EL (cell line): ENCODE results near the gene AGTRAP.

Source experiments
- DNase-seq: peaks from one replicate; pipeline ENCODE4 v3.0.0-alpha.2; 2016

Gene AGTRAP

GRCh38 chr1:11735854-11736745 lies at the start of gene AGTRAP:
Gene AGTRAP (plus strand): TSS chr1:11736136. CDS start chr1:11736209, 73 bp downstream.
- DNase-seq, result peak; percentile 90

- no peak for DNase-seq
Measured at GRCh38 chr1:11688506-11688905, 47.4 kb upstream of the AGTRAP start.

GRCh38 chr1:11690397-11691301 lies 45.3 kb upstream of the AGTRAP start:
- no peak for DNase-seq

GRCh38 chr1:11691302-11691914 lies 44.5 kb upstream of the AGTRAP start, which contains the start of gene DRAXIN:
Gene DRAXIN (plus strand): TSS chr1:11691710. CDS start chr1:11706259, 14,549 bp downstream.
- no peak for DNase-seq

GRCh38 chr1:11691928-11692711 lies 43.8 kb upstream of the AGTRAP start:
- no peak for DNase-seq

GRCh38 chr1:11693024-11693590 lies 42.8 kb upstream of the AGTRAP start:
- DNase-seq, result peak; percentile 90

- DNase-seq, result no peak
Measured at GRCh38 chr1:11693917-11694316, 42.0 kb upstream of the AGTRAP start.

- DNase-seq, result no peak
Measured at GRCh38 chr1:11695861-11696260, 40.1 kb upstream of the AGTRAP start.

GRCh38 chr1:11697188-11697892 lies 38.6 kb upstream of the AGTRAP start:
- DNase-seq, result no peak

- DNase-seq, result no peak
Measured at GRCh38 chr1:11697893-11698210, 38.1 kb upstream of the AGTRAP start.

- DNase-seq, result no peak
Measured at GRCh38 chr1:11700601-11701467, 35.1 kb upstream of the AGTRAP start.

- no peak for DNase-seq
Measured at GRCh38 chr1:11701551-11701961, 34.4 kb upstream of the AGTRAP start.

GRCh38 chr1:11701981-11702803 lies 33.7 kb upstream of the AGTRAP start:
- DNase-seq, result no peak

GRCh38 chr1:11703357-11704193 lies 32.4 kb upstream of the AGTRAP start:
- no peak for DNase-seq

GRCh38 chr1:11704194-11704529 lies 31.8 kb upstream of the AGTRAP start:
- no peak for DNase-seq

GRCh38 chr1:11704691-11705475 lies 31.1 kb upstream of the AGTRAP start:
- DNase-seq, result no peak

- no peak for DNase-seq
Measured at GRCh38 chr1:11705596-11705995, 30.3 kb upstream of the AGTRAP start.

- no peak for DNase-seq
Measured at GRCh38 chr1:11706292-11706691, 29.6 kb upstream of the AGTRAP start.
